GM12872 (cell line): ENCODE data around the gene MAP3K7CL.

Source experiments
- CTCF ChIP-seq: IDR thresholded peaks from 3 replicates; pipeline ENCODE4 v1.5.1; 2011; ENCODE audit warnings: low read depth, mild to moderate bottlenecking, low read length, moderate library complexity; ENCODE audit not compliant: insufficient read depth

MAP3K7CL gene

DNA sequence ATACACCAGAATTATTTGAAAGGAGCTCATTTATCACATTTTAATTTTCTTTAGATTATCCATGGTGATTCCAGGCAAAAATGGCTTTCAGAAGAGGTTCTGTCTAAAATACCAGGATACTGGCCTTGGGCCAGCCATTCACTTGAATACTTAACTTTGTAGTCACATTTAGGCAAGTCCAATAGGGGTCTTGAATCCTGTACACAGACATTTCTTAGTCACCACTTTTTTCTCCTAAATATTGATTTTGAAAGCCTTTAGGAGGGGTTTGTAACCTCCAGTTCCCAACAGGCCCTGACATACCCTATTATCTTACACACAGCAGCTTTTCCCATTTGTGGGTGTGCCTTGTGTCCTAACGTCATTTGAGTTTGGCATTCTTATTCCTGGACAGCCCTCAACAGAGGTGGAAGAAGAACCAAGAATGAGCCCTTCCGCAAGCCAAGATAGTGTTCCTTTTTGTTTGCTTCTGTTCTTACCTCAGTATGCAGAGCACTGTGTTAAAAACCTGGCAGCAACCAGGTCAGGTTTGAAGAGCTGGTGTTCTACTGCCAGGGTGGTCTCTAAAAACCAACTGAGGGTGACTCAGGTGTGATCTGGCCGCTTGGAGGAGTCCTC, 19.5 kb downstream of the MAP3K7CL start:
- no peak for TF ChIP-seq CTCF

- no peak for TF ChIP-seq CTCF
Observed at GRCh38 chr21:29151931-29152330, 21.5 kb downstream of the MAP3K7CL start.

- TF ChIP-seq CTCF: no peak
Observed at GRCh38 chr21:29152916-29153315, 22.5 kb downstream of the MAP3K7CL start.

DNA sequence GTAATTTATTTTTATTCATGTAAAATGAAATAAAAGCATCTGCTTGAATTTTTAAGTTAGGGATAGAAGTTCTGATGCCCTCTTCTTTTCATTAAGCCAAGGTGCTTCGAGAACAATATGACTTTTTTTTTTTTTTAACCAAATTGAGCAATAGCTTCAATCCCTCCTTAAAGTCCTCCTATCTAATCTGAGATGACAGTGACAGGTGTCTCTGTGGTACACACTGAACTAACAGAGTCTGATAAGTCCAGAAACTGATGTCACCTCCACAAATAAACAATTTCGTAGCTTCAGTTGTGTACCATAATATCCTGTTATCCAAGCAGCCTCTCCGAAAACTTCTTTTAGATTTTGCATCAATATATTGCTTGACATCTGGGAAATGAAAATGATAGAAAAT, 23.8 kb downstream of the MAP3K7CL start:
- no peak for TF ChIP-seq CTCF

DNA sequence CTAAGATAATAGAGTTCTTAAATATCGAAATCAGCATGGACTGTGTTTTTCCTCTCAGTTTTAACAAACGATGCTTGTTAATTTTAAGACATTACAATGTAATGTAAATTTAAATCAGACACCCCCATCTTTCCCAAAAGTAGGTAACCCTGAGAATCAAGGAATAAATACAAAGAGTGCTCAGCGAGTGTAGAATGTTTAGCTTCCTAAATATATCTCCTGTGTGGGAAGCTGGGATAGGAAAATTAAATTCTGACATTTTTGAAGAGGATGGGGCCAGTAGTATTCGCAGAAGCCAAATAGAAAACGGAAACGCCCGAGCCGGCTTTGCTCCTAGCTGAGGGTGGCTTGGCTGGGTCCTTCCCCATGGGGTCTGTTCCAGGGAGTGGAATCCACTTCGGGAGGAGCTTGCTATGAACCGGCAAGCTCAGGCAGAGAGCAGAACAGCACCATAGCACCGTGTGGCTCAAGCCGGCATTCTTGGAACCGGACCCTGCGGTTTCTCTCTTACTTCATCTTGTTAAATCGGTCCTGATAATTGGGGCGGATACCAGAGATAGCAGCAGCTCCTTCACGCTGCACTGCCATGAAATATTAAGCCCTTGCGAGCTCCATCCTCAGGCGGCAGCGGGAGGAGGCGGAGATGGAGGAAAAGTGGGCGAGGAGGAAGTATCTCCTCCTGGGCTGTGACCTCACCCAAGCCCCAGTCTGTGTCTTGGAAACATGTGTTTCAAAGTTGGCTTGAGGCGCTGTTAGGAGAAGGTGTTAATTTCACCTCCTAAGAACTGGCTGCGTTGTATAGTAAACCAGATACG, 24.9 kb downstream of the MAP3K7CL start:
- TF ChIP-seq CTCF: no peak

DNA sequence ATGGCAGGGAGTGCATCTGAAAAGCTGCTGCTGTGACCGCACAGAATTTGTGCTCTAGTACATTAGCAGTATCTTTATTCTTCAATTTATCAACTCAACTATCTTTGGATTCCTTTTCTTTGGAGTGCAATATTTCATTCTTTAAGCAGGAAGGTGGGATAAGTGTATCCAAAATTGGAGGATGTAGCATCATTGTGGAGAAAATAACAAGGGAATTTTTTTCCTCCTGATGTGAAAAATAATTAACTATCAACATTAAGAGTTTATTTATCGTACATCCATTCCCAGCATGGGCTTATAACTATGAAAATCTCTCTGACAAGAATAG, 25.5 kb downstream of the MAP3K7CL start:
- no peak for TF ChIP-seq CTCF

GRCh38 chr21:29157080-29157479, 26.6 kb downstream of the MAP3K7CL start:
- TF ChIP-seq CTCF: no peak
